Measurements from ENCODE around the gene AQP10. TPM values are rescaled to one million over a fixed set of nuclear protein-coding genes. Genes with fewer than 3 reads are reported as not detected.

Gene AQP10
- total and polyA plus RNA-seq, 9 of the 15 experiments (the other 6 are each of a cell fraction or from before 2014, with no cell fraction given): 0.37 to 9.7 (median 1.9) TPM

DNA sequence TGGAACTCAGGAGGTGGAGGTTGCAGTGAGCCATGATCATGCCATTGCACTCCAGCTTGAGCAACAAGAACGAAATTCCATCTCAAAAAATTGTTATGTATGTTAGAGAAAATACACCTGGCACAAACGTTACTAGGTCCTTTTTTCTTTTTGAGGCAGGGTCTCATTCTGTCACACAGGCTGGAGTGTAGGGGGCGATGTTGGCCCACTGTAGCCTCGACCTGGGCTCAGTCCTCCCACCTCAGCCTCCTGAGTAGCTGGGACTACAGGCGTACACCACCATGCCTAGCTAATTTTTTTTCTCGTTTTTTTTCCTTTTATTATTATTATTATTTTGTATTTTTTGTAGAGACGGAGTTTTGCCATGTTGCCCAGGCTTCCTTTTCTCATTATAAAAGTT lies 44.1 kb upstream of the AQP10 start (continued):
- TF ChIP-seq, protein P1, sequence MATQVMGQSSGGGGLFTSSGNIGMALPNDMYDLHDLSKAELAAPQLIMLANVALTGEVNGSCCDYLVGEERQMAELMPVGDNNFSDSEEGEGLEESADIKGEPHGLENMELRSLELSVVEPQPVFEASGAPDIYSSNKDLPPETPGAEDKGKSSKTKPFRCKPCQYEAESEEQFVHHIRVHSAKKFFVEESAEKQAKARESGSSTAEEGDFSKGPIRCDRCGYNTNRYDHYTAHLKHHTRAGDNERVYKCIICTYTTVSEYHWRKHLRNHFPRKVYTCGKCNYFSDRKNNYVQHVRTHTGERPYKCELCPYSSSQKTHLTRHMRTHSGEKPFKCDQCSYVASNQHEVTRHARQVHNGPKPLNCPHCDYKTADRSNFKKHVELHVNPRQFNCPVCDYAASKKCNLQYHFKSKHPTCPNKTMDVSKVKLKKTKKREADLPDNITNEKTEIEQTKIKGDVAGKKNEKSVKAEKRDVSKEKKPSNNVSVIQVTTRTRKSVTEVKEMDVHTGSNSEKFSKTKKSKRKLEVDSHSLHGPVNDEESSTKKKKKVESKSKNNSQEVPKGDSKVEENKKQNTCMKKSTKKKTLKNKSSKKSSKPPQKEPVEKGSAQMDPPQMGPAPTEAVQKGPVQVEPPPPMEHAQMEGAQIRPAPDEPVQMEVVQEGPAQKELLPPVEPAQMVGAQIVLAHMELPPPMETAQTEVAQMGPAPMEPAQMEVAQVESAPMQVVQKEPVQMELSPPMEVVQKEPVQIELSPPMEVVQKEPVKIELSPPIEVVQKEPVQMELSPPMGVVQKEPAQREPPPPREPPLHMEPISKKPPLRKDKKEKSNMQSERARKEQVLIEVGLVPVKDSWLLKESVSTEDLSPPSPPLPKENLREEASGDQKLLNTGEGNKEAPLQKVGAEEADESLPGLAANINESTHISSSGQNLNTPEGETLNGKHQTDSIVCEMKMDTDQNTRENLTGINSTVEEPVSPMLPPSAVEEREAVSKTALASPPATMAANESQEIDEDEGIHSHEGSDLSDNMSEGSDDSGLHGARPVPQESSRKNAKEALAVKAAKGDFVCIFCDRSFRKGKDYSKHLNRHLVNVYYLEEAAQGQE (IDR thresholded peaks at IDR 0.05; ENCODE audit: borderline replicate concordance): peak; percentile 81
- TF ChIP-seq, protein P1 (CRISPR knock-in tag; IDR thresholded peaks at IDR 0.05; ENCODE audit: low read depth): no peak
- TF ChIP-seq, protein P2, sequence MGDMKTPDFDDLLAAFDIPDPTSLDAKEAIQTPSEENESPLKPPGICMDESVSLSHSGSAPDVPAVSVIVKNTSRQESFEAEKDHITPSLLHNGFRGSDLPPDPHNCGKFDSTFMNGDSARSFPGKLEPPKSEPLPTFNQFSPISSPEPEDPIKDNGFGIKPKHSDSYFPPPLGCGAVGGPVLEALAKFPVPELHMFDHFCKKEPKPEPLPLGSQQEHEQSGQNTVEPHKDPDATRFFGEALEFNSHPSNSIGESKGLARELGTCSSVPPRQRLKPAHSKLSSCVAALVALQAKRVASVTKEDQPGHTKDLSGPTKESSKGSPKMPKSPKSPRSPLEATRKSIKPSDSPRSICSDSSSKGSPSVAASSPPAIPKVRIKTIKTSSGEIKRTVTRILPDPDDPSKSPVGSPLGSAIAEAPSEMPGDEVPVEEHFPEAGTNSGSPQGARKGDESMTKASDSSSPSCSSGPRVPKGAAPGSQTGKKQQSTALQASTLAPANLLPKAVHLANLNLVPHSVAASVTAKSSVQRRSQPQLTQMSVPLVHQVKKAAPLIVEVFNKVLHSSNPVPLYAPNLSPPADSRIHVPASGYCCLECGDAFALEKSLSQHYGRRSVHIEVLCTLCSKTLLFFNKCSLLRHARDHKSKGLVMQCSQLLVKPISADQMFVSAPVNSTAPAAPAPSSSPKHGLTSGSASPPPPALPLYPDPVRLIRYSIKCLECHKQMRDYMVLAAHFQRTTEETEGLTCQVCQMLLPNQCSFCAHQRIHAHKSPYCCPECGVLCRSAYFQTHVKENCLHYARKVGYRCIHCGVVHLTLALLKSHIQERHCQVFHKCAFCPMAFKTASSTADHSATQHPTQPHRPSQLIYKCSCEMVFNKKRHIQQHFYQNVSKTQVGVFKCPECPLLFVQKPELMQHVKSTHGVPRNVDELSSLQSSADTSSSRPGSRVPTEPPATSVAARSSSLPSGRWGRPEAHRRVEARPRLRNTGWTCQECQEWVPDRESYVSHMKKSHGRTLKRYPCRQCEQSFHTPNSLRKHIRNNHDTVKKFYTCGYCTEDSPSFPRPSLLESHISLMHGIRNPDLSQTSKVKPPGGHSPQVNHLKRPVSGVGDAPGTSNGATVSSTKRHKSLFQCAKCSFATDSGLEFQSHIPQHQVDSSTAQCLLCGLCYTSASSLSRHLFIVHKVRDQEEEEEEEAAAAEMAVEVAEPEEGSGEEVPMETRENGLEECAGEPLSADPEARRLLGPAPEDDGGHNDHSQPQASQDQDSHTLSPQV (IDR thresholded peaks at IDR 0.05): no peak
- TF ChIP-seq PML (IDR thresholded peaks at IDR 0.05; ENCODE audit: low read length) (no peak), RBM25 (IDR thresholded peaks at IDR 0.05; ENCODE audit: low read depth, low read length, severe bottlenecking) (peak; percentile 67)
- TF ChIP-seq, protein P3, sequence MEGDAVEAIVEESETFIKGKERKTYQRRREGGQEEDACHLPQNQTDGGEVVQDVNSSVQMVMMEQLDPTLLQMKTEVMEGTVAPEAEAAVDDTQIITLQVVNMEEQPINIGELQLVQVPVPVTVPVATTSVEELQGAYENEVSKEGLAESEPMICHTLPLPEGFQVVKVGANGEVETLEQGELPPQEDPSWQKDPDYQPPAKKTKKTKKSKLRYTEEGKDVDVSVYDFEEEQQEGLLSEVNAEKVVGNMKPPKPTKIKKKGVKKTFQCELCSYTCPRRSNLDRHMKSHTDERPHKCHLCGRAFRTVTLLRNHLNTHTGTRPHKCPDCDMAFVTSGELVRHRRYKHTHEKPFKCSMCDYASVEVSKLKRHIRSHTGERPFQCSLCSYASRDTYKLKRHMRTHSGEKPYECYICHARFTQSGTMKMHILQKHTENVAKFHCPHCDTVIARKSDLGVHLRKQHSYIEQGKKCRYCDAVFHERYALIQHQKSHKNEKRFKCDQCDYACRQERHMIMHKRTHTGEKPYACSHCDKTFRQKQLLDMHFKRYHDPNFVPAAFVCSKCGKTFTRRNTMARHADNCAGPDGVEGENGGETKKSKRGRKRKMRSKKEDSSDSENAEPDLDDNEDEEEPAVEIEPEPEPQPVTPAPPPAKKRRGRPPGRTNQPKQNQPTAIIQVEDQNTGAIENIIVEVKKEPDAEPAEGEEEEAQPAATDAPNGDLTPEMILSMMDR (IDR thresholded peaks at IDR 0.05 in 2 of 3, conservative IDR thresholded peaks at IDR 0.05 in 1 of 3; ENCODE audit: insufficient read depth in 2 of 3, low read depth in 1 of 3, low read length in 3 of 3): peak; percentile 62 to 73 (median 66)
